Ascending aorta (tissue), 2 donors: ENCODE results near the gene PKD1L1. TPM values are rescaled to one million over a fixed set of nuclear protein-coding genes. Genes with fewer than 3 reads are reported as not detected.

Experiments used
- DNase-seq, 2 donors: peaks; one replicate each; pipeline ENCODE4 v3.0.0-alpha.2; 2019; ENCODE audit warnings: low spot score in 2 of 2
- H3K27ac ChIP-seq, 2 donors: fragments of 200-600 bp; sonication (generic); one replicate each; pipeline ENCODE4 v1.5.1; 2016 to 2017; ENCODE audit warnings: mild to moderate bottlenecking in 1 of 2
- H3K27me3 ChIP-seq: fragments of 200-600 bp; sonication (generic); one replicate; pipeline ENCODE4 v1.5.1; 2017
- H3K36me3 ChIP-seq, 2 donors: fragments of 200-600 bp; sonication (generic); one replicate each; pipeline ENCODE4 v1.5.1; 2016
- H3K4me1 ChIP-seq, 2 donors: fragments of 200-600 bp; sonication (generic); one replicate each; pipeline ENCODE4 v1.5.1; 2016 to 2017; ENCODE audit warnings: mild to moderate bottlenecking in 1 of 2
- H3K4me3 ChIP-seq, 2 donors: fragments of 200-600 bp; sonication (generic); one replicate each; pipeline ENCODE4 v1.5.1; 2016 to 2017; ENCODE audit warnings: mild to moderate bottlenecking in 1 of 2
- H3K9me3 ChIP-seq, 2 donors: fragments of 200-600 bp; sonication (generic); one replicate each; pipeline ENCODE4 v1.5.1; 2016
- intact Hi-C: fragments of 100-400 bp; cut with DNase I; formaldehyde crosslinking; loops from one replicate; pipeline ENCODE4 v1.15.1; 2023
- total RNA-seq: library from RNA; depleted of rRNA; stranded (reverse); fragments of >200 nt; gene quantifications from one replicate; pipeline ENCODE4 v1.1.0, GENCODE V29; 2016
- TF ChIP-seq, protein P1 (sequence below), 3 experiments: fragments of 200-600 bp in 2 of 3; fragments of 450-650 bp in 1 of 3; sonication (generic) in 2 of 3; IDR thresholded peaks; one replicate each; pipeline ENCODE4 v1.5.1; 2016 to 2019; ENCODE audit warnings: antibody characterized with exemption in 3 of 3, mild to moderate bottlenecking in 1 of 3, moderate library complexity in 1 of 3

The PKD1L1 gene
- total RNA-seq, 1 donor from 2014 or later, result 1.1 TPM

GRCh38 chr7:47949703-47950102 is 1.4 kb upstream of the PKD1L1 start:
- DNase-seq, result peak in 1 of 2 donors; percentile 43
- Histone ChIP-seq H3K9me3 (no peaks in the 10 kb centered on the region), H3K27ac (no peak overlapping the region), H3K36me3 (peaks cover 3% of the 10 kb centered on the region in 2 donors), H3K4me3 (no peak overlapping the region), H3K4me1 (no peaks in the 10 kb centered on the region), H3K27me3 (no peaks in the 10 kb centered on the region)
- intact Hi-C loops, result loop anchor here (10.0 kb wide), 2 partner anchors 375 to 685 kb away; no protein-coding TSS in a partner anchor
- TF ChIP-seq, protein P1, sequence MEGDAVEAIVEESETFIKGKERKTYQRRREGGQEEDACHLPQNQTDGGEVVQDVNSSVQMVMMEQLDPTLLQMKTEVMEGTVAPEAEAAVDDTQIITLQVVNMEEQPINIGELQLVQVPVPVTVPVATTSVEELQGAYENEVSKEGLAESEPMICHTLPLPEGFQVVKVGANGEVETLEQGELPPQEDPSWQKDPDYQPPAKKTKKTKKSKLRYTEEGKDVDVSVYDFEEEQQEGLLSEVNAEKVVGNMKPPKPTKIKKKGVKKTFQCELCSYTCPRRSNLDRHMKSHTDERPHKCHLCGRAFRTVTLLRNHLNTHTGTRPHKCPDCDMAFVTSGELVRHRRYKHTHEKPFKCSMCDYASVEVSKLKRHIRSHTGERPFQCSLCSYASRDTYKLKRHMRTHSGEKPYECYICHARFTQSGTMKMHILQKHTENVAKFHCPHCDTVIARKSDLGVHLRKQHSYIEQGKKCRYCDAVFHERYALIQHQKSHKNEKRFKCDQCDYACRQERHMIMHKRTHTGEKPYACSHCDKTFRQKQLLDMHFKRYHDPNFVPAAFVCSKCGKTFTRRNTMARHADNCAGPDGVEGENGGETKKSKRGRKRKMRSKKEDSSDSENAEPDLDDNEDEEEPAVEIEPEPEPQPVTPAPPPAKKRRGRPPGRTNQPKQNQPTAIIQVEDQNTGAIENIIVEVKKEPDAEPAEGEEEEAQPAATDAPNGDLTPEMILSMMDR (IDR thresholded peaks at IDR 0.05), result no peak

- Histone ChIP-seq H3K36me3 (no peaks in the 10 kb centered on the region), H3K27ac (no peak overlapping the region), H3K27me3 (no peaks in the 10 kb centered on the region), H3K4me1 (no peaks in the 10 kb centered on the region), H3K9me3 (no peaks in the 10 kb centered on the region), H3K4me3 (no peak overlapping the region)
- peak in 1 of 2 donors; percentile 50 for DNase-seq
- TF ChIP-seq, protein P1 (IDR thresholded peaks at IDR 0.05), result no peak
- intact Hi-C loops, result loop anchor here (10.0 kb wide), 2 partner anchors 373 to 683 kb away; no protein-coding TSS in a partner anchor
Measured at GRCh38 chr7:47947355-47947749, 914 bp downstream of the PKD1L1 start.

GRCh38 chr7:47946581-47947354 is 1.5 kb downstream of the PKD1L1 start:
- H3K36me3 ChIP-seq, result no peaks in the 10 kb centered on the region
- H3K9me3 ChIP-seq, result no peaks in the 10 kb centered on the region
- no peak overlapping the region for H3K4me3 ChIP-seq
- no peaks in the 10 kb centered on the region for H3K27me3 ChIP-seq
- intact Hi-C loops, result loop anchor here (1.0 to 10.0 kb wide), 3 partner anchors 30 to 682 kb away; no protein-coding TSS in a partner anchor
- H3K27ac ChIP-seq, result no peak overlapping the region
- peaks cover 0 to 3% of the 10 kb centered on the region in 2 donors for H3K4me1 ChIP-seq
- DNase-seq, result peak in 1 of 2 donors; percentile 25
- TF ChIP-seq, protein P1 (IDR thresholded peaks at IDR 0.05), result no peak

DNA sequence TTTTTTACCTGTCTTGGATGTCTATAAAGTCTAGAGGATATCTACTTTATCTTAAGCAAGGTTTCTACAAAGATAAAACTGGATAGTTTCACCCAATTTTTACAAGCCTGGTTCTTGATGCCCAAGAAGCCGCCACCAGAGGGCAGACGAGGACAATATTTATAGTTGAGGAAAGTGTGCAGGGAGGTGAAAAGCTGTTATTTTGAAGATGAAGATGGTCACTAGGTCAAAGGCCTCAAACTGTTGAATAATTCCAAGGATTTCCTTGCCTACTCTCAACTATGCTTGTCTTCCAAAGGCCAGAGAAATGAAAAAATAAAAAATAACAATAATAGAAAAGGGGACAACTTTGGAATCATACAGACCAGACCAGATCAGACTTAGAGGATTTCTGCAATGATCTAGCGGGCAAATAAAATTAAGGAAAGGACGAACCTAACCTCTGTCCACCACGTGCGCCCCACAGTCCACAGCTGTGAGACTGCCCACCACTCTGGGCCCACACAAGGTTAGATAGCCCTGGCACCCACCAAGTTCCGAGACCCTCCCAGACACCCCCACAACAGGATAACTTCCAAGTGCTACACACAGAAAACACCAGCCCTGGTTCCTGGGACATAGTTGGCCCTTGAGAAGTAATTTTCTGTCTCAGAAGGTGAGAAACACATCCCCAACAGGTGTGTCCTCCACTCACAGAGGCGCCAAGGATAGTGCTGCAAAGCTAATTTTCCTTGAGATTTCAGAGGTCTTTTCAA is 2.8 kb downstream of the PKD1L1 start:
- DNase-seq, result peak in 1 of 2 donors; percentile 88
- intact Hi-C loops, result loop anchor here (1.0 to 10.0 kb wide), 4 partner anchors 31 to 681 kb away; no protein-coding TSS in a partner anchor
- no peaks in the 10 kb centered on the region for H3K36me3 ChIP-seq
- H3K9me3 ChIP-seq, result no peaks in the 10 kb centered on the region
- H3K4me1 ChIP-seq, result peaks cover 7 to 12% of the 10 kb centered on the region in 2 donors
- no peak overlapping the region for H3K4me3 ChIP-seq
- TF ChIP-seq, protein P1 (IDR thresholded peaks at IDR 0.05), result peak; percentile 51 to 84 (median 83)
- H3K27ac ChIP-seq, result no peak overlapping the region
- H3K27me3 ChIP-seq, result no peaks in the 10 kb centered on the region

GRCh38 chr7:47944536-47945260 is 3.6 kb downstream of the PKD1L1 start:
- peak in 1 of 2 donors; percentile 58 for DNase-seq
- no peaks in the 10 kb centered on the region for H3K36me3 ChIP-seq
- H3K4me3 ChIP-seq, result no peak overlapping the region
- peaks cover 7 to 16% of the 10 kb centered on the region in 2 donors for H3K4me1 ChIP-seq
- H3K9me3 ChIP-seq, result no peaks in the 10 kb centered on the region
- no peaks in the 10 kb centered on the region for H3K27me3 ChIP-seq
- H3K27ac ChIP-seq, result no peak overlapping the region
- intact Hi-C loops, result loop anchor here (1.0 to 10.0 kb wide), 3 partner anchors 166 to 680 kb away; no protein-coding TSS in a partner anchor
- TF ChIP-seq, protein P1 (IDR thresholded peaks at IDR 0.05), result no peak
